Measurements from ENCODE around the gene SMIM44.

SMIM44 gene

GRCh38 chr19:3442487-3443071, 40.7 kb downstream of the SMIM44 start:
- no peak for DNase-seq (ENCODE audit: extremely low read depth in 1 of 2, low read depth in 1 of 2)

GRCh38 chr19:3441986-3442329, 41.3 kb downstream of the SMIM44 start:
- DNase-seq (ENCODE audit: extremely low read depth in 1 of 2, low read depth in 1 of 2), result no peak

DNA sequence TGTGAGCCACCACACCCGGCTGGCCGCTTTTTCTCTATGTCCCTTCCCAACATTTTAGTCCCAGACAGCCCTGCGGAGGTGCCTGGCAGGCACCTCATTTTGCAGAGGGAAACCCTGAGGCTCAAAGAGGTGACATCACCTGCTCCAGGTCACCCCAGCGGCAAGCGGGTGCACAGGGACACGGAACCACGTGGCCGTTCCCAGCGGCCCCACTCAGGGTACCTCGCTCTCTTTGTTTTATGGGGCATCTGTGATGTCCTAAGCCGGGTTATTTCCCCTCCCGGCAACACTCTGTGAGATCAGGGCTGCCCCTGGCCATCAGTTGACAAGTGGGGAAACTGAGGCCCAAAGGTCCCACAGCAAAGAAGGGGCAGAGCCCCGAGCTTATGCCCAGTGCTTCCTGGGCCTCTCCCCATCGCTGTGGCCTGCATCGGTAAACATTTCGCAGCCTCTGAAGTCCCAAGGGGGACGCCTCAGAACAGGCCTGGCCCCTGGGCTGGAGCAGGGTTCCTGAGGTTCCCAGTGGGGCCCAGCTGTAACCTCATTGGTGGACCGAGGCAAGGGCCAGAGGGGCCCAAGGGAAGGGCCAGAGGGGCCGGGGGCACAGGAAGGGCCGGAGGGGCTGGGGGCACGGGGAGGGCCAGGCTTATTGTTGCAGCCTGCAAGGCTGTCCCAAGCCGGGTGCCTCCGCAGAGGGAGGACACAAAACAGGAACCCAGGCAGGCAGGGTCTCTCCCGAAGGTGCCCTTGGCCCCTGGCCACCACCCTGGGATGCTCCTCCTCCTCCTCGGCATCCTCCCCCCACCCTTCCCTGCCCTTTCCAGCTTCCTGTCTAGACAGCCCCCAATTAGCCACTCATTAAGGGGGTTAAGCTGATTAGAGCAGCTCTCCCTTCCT, 41.9 kb downstream of the SMIM44 start:
- DNase-seq (ENCODE audit: extremely low read depth in 1 of 2, low read depth in 1 of 2), result no peak

- DNase-seq (ENCODE audit: extremely low read depth in 1 of 2, low read depth in 1 of 2), result peak; percentile 21 to 49
These were observed 43.2 kb downstream of the SMIM44 start for GRCh38 chr19:3440082-3440481.

DNA sequence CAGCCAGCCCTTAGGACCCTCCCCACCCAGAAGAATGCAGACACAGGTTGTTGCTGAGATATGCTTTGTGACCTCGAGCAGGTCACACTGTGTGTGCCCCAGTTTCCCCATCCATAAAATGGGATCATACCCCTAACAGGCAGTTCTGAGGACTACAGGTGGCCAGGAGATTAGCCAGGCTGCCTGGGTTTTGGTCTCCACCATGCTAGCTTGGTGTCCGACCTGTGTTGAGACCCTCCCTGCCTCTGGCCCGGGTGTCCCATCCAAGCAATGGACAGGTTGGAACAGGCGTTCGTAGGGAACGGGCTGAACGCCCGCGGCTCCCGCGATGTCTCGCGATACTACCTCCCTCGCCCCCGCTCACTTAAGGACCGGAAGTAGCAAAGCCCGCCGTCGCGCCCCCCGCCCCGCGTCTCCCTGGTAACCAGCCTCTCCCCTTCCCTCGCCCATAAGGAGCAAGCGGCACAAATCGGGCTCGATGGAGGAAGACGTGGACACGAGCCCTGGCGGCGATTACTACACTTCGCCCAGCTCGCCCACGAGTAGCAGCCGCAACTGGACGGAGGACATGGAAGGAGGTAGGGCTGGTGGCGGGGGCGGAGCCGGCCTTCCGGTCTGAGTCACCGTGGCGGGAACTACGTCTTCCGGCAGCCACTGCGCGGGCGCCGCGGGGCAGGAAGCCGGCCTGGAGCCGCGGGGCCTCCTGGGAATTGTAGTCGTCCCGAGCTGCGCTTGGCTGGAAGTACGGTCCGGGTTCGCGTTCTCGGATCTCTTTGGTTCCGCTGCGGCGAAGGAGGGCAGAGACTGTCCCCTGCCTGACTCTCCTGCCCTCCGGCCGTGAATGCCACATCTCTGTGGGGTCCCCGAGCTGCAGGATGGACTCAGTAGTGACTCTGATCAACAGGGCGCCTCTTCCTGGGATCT, 48.3 kb downstream of the SMIM44 start:
- peak; percentile 92 to 95 for DNase-seq (ENCODE audit: extremely low read depth in 1 of 2, low read depth in 1 of 2)

DNA sequence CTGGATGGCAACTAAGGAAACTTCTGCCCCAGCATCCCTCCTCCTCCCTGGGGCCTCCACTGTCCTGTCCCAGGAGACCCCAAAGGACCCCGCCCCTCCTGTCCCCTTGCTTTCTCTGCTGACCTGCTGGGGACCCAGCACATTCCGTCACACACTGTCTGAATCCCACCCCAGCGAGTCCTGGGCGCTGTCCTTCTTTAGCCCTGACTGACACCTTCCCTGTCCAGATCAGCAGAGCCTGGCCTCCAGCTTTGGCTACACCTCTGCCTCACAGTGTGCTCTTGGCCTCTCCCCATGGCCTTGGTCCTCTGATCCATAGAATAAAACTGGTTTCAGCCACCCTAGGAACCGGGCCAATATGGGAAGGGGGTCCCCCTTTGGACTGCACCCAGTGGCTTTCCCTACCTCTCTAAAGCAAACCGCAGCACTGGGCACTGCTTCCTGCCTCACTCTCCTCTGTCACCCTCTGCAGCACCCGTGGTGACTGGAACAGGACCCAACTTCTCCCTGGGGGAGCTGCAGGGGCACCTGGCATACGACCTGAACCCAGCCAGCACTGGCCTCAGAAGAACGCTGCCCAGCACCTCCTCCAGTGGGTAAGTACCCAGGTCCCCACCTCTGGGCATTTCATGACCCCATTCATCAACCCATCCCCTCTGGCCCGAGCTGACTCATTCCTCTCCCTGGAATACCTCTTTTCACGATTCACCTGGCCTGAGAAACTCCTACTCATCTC, 49.3 kb downstream of the SMIM44 start:
- DNase-seq (ENCODE audit: extremely low read depth in 1 of 2, low read depth in 1 of 2), result no peak

- no peak for DNase-seq (ENCODE audit: extremely low read depth in 1 of 2, low read depth in 1 of 2)
These were observed 49.9 kb downstream of the SMIM44 start for GRCh38 chr19:3433313-3433712.

Data from stimulated activated CD8-positive, alpha-beta memory T cell treated with anti-CD3 and anti-CD28 coated beads, Interleukin-7, amount 100 ng/mL, for 48 hours (primary cell).